Endothelial cell of umbilical vein (primary cell): Measurements from ENCODE around the gene CEP170. TPM values are rescaled to one million over a fixed set of nuclear protein-coding genes. Genes with fewer than 3 reads are reported as not detected.

ENCODE experiments used
- BruUV-seq: library from RNA; stranded (reverse); fragments of 400-500 nt; replicated peaks from 2 replicates; lab custom pipeline; 2021; lab: Mats Ljungman, UMichigan
- CTCF ChIA-PET: fragments of 300-600, 350-600 bp; sonication (Branson Sonifier 250); formaldehyde crosslinking; loops from one replicate; lab custom pipeline; 2021; ENCODE audit warnings: antibody characterized with exemption, inconsistent platforms; lab: Charles Lee
- POLR2A ChIA-PET: fragments of 300-600, 350-600 bp; sonication (Branson Sonifier 250); formaldehyde crosslinking; loops from one replicate; lab custom pipeline; 2021; ENCODE audit warnings: antibody characterized with exemption, inconsistent platforms; lab: Charles Lee
- DNase-seq: peaks from one replicate; pipeline ENCODE4 v3.0.0-alpha.2; 2011; ENCODE audit warnings: low read depth, low spot score
- FAIRE-seq: peaks from 2 replicates; lab custom pipeline; 2011; peaks lifted over from hg19 to GRCh38; lab: Jason Lieb, UNC
- H2AFZ ChIP-seq: 2 replicates; pipeline ENCODE4 v1.6.0; 2012; ENCODE audit warnings: low read depth, low read length, control low read depth, inconsistent platforms
- H3K27ac ChIP-seq: 2 replicates; pipeline ENCODE4 v1.5.1; 2011; ENCODE audit warnings: low read depth, mild to moderate bottlenecking, control low read depth, low read length, moderate library complexity; ENCODE audit not compliant: insufficient read depth
- H3K27me3 ChIP-seq, 2 experiments: 2 replicates each; pipeline versions ENCODE4 v1.6.0 to v1.6.1; 2011; ENCODE audit warnings: low read length in 2 of 2, mixed read lengths in 1 of 2; ENCODE audit not compliant: control insufficient read depth in 2 of 2, insufficient read depth in 2 of 2
- H3K36me3 ChIP-seq, 2 experiments: 2 replicates in 1 of 2; 3 replicates in 1 of 2; pipeline ENCODE4 v1.5.1; 2011; ENCODE audit warnings: low read length in 2 of 2, mild to moderate bottlenecking in 1 of 2, moderate library complexity in 1 of 2; ENCODE audit not compliant: control insufficient read depth in 2 of 2, insufficient read depth in 2 of 2; ENCODE audit errors: extremely low read depth in 1 of 2
- H3K4me1 ChIP-seq: 3 replicates; pipeline ENCODE4 v1.5.1; 2011; ENCODE audit warnings: mild to moderate bottlenecking, low read length; ENCODE audit not compliant: control insufficient read depth, insufficient read depth; ENCODE audit errors: extremely low read depth
- H3K4me2 ChIP-seq: 2 replicates; pipeline ENCODE4 v1.6.1; 2011; ENCODE audit warnings: low read length, control low read depth, mixed read lengths; ENCODE audit not compliant: insufficient read depth
- H3K4me3 ChIP-seq, 3 experiments: fragments of 200-600 bp in 1 of 3; sonication (generic), shearing (Covaris generic) in 1 of 3; replicated peaks in 1 of 3; 2 replicates each; pipeline ENCODE4 v1.5.1; 2011 to 2016; ENCODE audit warnings: control low read depth in 3 of 3, low read length in 3 of 3, mild to moderate bottlenecking in 2 of 3, inconsistent platforms in 1 of 3, low read depth in 1 of 3, moderate library complexity in 1 of 3; ENCODE audit not compliant: insufficient read depth in 1 of 3
- H3K79me2 ChIP-seq: 2 replicates; pipeline ENCODE4 v1.6.0; 2012; ENCODE audit warnings: low read length, inconsistent platforms; ENCODE audit not compliant: control insufficient read depth, insufficient read depth
- H3K9ac ChIP-seq: replicated peaks from 2 replicates; pipeline ENCODE3; 2011; ENCODE audit warnings: low read length, control low read depth; ENCODE audit not compliant: insufficient read depth; ENCODE audit errors: extremely low read depth
- H3K9me1 ChIP-seq: replicated peaks from 3 replicates; pipeline ENCODE4 v1.6.0; 2011; ENCODE audit warnings: mild to moderate bottlenecking, low read length; ENCODE audit not compliant: control insufficient read depth, insufficient read depth; ENCODE audit errors: extremely low read depth
- H3K9me3 ChIP-seq: replicated peaks from 2 replicates; pipeline ENCODE4 v1.5.1; 2012; ENCODE audit warnings: low read length, inconsistent platforms; ENCODE audit not compliant: control insufficient read depth, insufficient read depth
- H4K20me1 ChIP-seq: replicated peaks from 2 replicates; pipeline ENCODE3; 2011; ENCODE audit warnings: mild to moderate bottlenecking, low read length; ENCODE audit not compliant: control insufficient read depth, insufficient read depth; ENCODE audit errors: extremely low read depth
- CTCF ChIP-seq, 2 donors: IDR thresholded peaks; 1 replicate in 1 of 2; 2 replicates in 1 of 2; pipeline ENCODE4 v1.5.1; 2011; ENCODE audit warnings: low read length in 2 of 2, mild to moderate bottlenecking in 2 of 2, moderate library complexity in 2 of 2, control low read depth in 1 of 2, inconsistent platforms in 1 of 2, low read depth in 1 of 2; ENCODE audit not compliant: insufficient read depth in 1 of 2; ENCODE audit errors: extremely low read depth in 1 of 2
- EZH2 ChIP-seq: IDR thresholded peaks from 2 replicates; pipeline ENCODE4 v1.6.1; 2012; ENCODE audit warnings: borderline replicate concordance, low read depth, mild to moderate bottlenecking, moderate library complexity, low read length, inconsistent platforms; ENCODE audit not compliant: severe bottlenecking
- FOS ChIP-seq: IDR thresholded peaks from 2 replicates; pipeline ENCODE4 v1.6.1; 2011; ENCODE audit warnings: mild to moderate bottlenecking, low read length, moderate library complexity, borderline replicate concordance; ENCODE audit not compliant: insufficient read depth
- GATA2 ChIP-seq: IDR thresholded peaks from 2 replicates; pipeline ENCODE4 v1.7.0; 2011; ENCODE audit warnings: low read depth, mild to moderate bottlenecking, moderate library complexity, mixed read lengths, low read length; ENCODE audit not compliant: insufficient read length, insufficient read depth
- JUN ChIP-seq: IDR thresholded peaks from 2 replicates; pipeline ENCODE4 v1.6.1; 2011; ENCODE audit warnings: borderline replicate concordance, low read depth; ENCODE audit not compliant: insufficient read length, insufficient read depth
- MAX ChIP-seq: IDR thresholded peaks from 2 replicates; pipeline ENCODE4 v1.6.1; 2011; ENCODE audit not compliant: insufficient read depth, insufficient read length
- MYC ChIP-seq: IDR thresholded peaks from one replicate; pipeline ENCODE4 v1.6.1; 2011; ENCODE audit warnings: mild to moderate bottlenecking, low read depth, low read length
- POLR2A ChIP-seq: IDR thresholded peaks from 2 replicates; pipeline ENCODE4 v1.6.1; 2012; ENCODE audit warnings: low read depth, mild to moderate bottlenecking, control low read depth, low read length
- POLR2AphosphoS5 ChIP-seq: IDR thresholded peaks from 2 replicates; pipeline ENCODE4 v1.6.1; 2012; ENCODE audit warnings: low read depth, mild to moderate bottlenecking, control low read depth, low read length, moderate library complexity; ENCODE audit not compliant: insufficient read depth
- dilution Hi-C: fragments of 300-500 bp; cut with MboI; formaldehyde crosslinking; loops from one replicate; pipeline ENCODE4 v1.15.0; 2019; ENCODE audit warnings: low sequenced_read_pairs; ENCODE audit not compliant: extremely low pct_ligation_motif_present
- intact Hi-C: fragments of 100-400 bp; cut with micrococcal nuclease; formaldehyde crosslinking; loops from one replicate; pipeline ENCODE4 v1.10.0; 2022
- polyA plus RNA-seq, 4 experiments: library from polyadenylated mRNA; depleted of rRNA in 3 of 4; stranded (reverse) in 3 of 4; unstranded in 1 of 4; fragments of >200 nt; gene quantifications; 2 replicates each; pipeline versions ENCODE4 v1.2.1 to v1.2.3, GENCODE V29; 2011 to 2012; ENCODE audit warnings: missing spikeins in 1 of 4
- total RNA-seq: library from RNA; stranded (reverse); gene quantifications from 2 replicates; pipeline ENCODE4 v1.2.3, GENCODE V29; 2021

The CEP170 gene
- total and polyA plus RNA-seq, 2 donors (not counting 3 experiments of a cell fraction or from before 2014, with no cell fraction given) = 49.6 to 225 TPM

GRCh38 chr1:243273945-243274344 lies 18.9 kb upstream of the CEP170 start:
- no peaks in the 10 kb centered on the region for H3K9me1 ChIP-seq
- no peak overlapping the region for H3K4me3 ChIP-seq
- no peaks in the 10 kb centered on the region for H4K20me1 ChIP-seq
- FAIRE-seq (no peak), DNase-seq (no peak)
- dilution Hi-C loops = no loop called here
- ChIA-PET CTCF (interaction anchor here (0.9 to 1.1 kb wide), 2 partner anchors 9 to 10 kb away, joined by 3 read pairs; no protein-coding TSS in a partner anchor), POLR2A (no interaction called here)
- BruUV-seq = no TSS peak
- intact Hi-C loops = no loop called here
- no peak overlapping the region for H2AFZ ChIP-seq
- peaks cover 2 to 6% of the 10 kb centered on the region in 2 experiments for H3K36me3 ChIP-seq
- H3K79me2 ChIP-seq = peaks cover 28% of the 10 kb centered on the region
- no peaks in the 10 kb centered on the region for H3K9me3 ChIP-seq
- no peak overlapping the region for H3K4me2 ChIP-seq
- H3K27ac ChIP-seq = no peak overlapping the region
- no peaks in the 10 kb centered on the region for H3K27me3 ChIP-seq
- no peak overlapping the region for H3K9ac ChIP-seq
- TF ChIP-seq MAX (no peak), GATA2 (no peak), JUN (no peak), MYC (no peak), EZH2 (no peak), POLR2A (no peak), POLR2AphosphoS5 (no peak), FOS (no peak), CTCF (IDR thresholded peaks at IDR 0.05; ENCODE audit: extremely low read depth in 1 of 2, insufficient read depth in 1 of 2, low read depth in 1 of 2, low read length in 2 of 2) (no peak)
- H3K4me1 ChIP-seq = peaks cover 21% of the 10 kb centered on the region
